ENCODE measurements around the gene CSF2RB.

The CSF2RB gene

GRCh38 chr22:36913427-36914389 lies at the start of gene CSF2RB:
TSS of gene CSF2RB (plus strand) at chr22:36913628. CDS start at chr22:36922208, 8,580 bp downstream.
- DNase-seq (ENCODE audit: low spot score): no peak

DNA sequence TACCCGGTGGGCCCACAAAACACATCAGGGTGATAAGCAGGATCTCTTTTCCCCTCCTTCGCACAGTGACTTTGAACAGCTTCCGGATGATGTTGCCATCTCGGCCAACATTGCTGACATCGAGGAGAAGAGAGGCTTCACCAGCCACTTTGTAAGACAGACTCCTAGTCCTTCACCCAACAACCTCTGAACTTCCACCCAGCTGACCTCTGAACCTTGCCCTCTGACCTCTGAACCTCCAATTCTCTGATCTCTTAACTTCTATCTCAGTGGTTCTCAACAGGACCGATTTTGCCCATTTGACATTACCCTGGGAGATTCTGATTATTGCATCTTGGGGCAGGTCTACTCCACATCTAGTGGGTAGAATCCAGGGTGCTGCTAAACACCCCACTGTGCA lies 49.4 kb upstream of the CSF2RB start:
- DNase-seq (ENCODE audit: low spot score): no peak

DNA sequence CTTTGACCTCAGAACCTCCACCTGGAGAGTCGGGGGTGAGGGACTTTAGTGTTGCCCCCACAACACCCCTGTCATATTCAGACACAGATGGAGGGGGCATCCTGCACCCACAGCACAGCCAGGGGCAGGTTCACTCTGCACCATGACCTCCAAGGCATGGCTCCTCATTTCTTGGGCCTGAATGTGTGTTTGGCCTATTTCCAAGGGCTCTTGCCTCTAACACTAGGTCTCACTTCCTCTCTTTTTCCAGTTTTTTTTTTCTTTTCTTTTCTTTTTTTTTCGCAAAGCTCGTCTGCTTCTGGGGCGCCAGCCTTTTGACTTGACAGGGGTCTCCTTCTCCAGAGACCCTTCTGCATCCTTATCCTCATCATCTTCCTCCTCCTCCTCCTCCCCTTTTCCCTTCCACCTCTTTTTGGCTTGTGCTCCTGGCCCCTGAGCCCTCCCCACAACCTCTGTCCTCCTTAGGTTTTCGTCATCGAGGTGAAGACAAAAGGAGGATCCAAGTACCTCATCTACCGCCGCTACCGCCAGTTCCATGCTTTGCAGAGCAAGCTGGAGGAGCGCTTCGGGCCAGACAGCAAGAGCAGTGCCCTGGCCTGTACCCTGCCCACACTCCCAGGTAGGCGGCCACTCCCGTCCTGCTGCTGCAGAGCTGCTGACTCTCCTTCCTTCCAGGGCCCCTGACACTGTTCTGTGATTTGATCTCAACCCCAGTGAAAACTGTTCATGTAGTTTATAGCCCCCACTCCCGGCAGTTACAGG lies 48.8 kb upstream of the CSF2RB start:
- DNase-seq (ENCODE audit: low spot score): no peak

- DNase-seq (ENCODE audit: low spot score): no peak
These were observed 48.1 kb upstream of the CSF2RB start for GRCh38 chr22:36865346-36865745.

GRCh38 chr22:36867695-36868094 lies 45.7 kb upstream of the CSF2RB start:
- DNase-seq (ENCODE audit: low spot score): no peak

GRCh38 chr22:36868546-36869181 lies 44.8 kb upstream of the CSF2RB start:
- no peak for DNase-seq (ENCODE audit: low spot score)

DNA sequence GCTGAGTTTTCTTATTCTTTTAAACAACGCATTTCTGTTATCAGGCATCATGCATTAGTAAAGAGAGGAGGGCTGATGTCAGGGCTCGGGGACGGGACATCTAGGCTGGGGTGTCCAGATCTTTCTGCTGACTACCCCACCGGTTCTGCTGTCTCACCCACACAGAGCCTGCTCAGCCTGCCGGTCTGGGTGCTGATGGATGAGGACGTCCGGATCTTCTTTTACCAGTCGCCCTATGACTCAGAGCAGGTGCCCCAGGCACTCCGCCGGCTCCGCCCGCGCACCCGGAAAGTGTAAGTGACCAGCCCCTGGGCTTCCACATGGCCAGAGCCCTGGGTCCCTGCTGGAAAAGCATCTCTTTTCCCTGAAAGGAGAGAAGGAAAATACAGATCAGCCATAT lies 43.2 kb upstream of the CSF2RB start:
- DNase-seq (ENCODE audit: low spot score): no peak

GRCh38 chr22:36871669-36872081 lies 41.8 kb upstream of the CSF2RB start:
- DNase-seq (ENCODE audit: low spot score): no peak

DNA sequence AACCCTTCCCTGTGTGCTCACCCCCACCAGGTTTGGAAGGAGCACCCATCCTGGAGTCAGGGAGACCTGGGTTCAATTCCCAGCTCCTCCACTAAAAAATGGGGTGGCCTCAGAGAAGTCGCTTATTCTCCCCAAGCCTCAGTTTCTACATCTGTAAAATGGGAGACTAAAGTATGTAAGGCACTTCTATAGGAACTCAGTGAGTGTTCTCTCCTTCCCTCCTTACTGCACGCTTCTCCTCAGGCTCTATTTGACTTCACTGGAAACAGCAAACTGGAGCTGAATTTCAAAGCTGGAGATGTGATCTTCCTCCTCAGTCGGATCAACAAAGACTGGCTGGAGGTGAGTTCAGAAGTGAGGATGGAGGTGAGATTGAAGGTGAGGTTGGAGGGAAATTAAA lies 41.3 kb upstream of the CSF2RB start:
- DNase-seq (ENCODE audit: low spot score): no peak

DNA sequence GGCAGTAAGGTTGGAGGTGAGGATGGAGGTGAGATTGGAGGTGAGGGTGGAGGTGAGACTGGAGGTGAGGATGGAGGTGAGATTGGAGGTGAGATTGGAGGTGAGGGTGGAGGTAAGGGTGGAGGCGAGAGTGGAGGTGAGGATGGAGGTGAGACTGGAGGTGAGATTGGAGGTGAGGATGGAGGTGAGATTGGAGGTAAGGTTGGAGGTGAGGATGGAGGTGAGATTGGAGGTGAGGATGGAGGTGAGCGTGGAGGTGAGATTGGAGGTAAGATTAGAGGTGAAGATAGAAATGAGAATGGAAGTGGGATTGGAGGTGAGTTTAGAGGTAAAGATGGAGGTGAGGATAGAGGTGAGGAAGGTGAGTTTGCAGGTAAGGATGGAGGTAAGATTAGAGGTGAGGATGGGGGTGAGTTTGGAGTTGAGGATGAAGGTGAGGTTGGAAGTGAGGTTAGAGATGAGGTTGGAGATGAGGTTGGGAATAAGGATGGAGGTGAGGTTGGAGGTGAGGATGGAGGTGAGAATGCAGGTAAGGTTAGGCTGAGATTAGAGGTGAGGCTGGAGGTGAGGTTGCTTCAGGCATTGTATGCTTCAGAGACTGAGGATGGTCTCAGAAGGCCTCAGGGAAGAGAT lies 40.4 kb upstream of the CSF2RB start:
- no peak for DNase-seq (ENCODE audit: low spot score)

- DNase-seq (ENCODE audit: low spot score): peak; percentile 14
These were observed 39.7 kb upstream of the CSF2RB start for GRCh38 chr22:36873614-36874308.

DNA sequence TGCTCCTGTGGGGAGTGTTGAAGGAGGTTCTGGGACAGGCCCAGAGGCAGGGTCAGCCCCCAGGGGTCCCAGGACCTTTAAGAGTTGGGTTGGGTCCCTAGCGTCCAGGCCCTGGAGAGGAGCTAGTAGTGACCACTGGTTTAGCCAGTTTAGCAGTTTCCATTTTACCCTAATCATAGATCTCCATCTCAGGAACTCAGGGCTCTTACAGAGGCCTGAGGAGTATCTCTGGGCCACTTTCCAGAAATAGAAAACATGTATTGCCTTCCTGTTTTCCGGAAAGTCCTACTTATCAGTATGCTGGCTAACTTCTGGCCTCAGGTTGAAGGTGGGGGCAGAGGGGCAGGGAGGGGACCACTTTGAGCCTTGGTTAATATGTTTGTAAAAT lies 39.1 kb upstream of the CSF2RB start:
- no peak for DNase-seq (ENCODE audit: low spot score)

DNA sequence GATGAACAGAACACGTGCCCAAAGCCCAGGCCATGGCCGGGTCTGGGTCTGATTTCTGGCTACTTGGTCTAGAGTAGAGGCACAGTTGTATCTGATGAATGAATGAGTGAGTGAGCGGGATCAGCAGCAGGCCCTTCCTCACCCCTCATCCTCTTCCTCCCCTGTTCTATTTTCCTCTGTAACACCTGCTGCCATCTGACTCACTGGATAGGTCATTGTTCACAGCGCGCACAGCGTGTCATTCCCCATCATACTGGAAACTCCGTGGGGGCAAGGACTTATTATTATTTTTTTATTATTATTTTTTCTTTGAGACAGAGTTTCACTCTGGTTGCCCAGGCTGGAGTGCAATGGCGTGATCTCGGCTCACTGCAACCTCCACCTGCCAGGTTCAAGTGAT lies 38.7 kb upstream of the CSF2RB start:
- no peak for DNase-seq (ENCODE audit: low spot score)

- DNase-seq (ENCODE audit: low spot score): no peak
These were observed 37.7 kb upstream of the CSF2RB start for GRCh38 chr22:36875741-36876140.

DNA sequence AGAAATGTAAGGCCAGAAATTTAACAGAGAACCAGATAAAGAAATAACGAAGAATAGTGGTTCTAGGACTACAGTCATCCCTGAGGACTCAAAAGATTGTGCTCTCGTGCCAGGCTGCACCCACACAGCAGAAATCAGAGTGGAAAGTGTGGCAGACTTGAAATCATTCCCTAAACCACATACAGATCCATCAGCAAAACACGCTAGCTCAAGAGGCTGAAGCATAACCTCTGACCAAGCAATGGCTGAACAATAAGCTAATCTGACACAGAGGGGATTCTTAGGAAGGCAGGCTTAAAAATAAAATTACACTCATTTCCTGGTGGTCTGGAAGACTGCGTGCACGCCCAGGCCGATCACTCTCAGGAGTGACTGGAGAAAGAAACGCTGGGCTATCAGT lies 33.7 kb upstream of the CSF2RB start:
- no peak for DNase-seq (ENCODE audit: low spot score)

DNA sequence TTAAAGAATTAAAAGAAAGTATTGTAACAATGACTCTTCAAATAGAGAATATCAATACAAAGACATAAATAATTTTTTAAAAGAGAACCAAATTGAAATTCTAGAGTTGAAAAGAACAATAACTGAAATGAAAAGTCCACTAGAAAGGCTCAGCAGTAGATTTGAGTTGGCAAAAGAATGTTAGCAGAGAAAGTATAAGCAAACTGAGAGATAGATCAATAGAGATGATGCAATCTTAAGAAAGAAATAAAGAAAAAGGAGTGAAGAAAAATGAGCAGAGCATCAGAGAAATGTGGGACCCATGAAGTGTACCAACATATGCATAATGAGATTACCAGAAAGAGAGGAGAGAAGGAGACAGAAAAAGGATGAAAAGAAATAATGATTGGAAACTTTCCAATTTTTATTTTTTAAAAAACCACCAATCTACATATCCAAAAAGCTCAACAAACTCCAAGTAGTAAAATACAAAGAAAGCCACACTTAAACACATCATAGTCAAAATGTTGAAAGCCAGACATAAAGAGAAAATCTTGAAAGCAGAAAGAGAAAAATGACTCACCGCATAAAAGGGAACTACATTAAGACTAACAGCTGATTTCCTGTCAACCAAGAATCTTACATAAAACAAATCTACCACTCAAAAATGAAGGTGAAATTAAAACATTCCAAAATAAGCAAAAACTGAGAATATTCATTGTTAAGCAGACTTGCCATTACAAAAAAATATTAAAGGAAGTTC lies 31.8 kb upstream of the CSF2RB start:
- DNase-seq (ENCODE audit: low spot score): no peak

DNA sequence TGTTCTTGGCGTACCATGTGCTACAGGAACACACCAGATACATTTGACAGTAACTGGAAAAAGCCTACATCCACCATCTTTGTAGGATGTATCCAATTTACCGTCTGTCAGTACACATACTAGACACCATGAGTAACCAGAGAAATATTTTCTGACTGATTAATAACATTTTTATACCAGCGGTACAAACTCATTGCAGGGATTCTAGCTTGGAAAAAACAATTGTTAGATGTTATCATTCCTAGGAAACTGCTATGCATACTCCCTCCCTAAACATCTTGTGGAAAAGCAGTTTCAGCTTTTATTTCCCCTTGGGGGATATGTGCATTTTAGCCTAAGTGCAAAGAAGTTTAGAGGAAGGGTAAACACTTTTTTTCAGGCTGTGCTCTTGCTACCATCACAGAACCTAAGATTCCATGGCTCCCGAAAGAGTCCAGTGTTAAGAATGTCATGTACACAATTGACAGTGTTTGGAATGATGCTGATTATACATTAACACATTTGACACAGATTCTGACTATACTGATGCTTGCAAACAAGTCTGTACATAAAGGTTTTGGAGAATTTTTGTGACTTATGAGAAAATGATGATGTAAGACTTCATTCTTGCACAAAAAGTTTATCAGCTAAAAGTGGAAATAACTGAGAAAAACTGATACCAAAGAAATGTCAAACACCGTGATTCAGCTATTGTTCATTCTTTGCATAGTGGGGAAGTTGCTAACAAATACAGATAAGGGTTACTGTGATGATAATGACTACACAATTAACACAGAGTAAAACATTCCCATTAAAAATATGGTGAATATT lies 28.9 kb upstream of the CSF2RB start:
- no peak for DNase-seq (ENCODE audit: low spot score)

DNA sequence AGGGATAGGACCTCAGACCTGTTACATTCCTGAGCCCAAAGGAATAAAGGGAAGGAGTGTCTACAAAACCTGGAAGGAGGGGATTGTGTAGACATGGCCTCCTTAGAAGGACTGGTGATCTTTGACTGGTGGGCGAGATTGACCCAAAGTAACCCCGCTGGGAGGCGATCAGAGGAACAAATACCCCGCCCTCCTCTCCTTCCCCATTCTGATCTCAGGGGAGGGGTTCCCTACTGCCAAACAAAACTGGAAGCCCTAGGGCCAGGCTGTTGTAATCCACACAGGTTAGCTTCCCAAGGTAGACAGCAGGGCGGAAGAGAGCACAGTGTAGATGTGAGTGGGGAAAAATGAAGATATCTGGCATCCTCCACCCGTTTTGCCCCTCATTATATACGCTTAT lies 28.0 kb upstream of the CSF2RB start:
- DNase-seq (ENCODE audit: low spot score): no peak

DNA sequence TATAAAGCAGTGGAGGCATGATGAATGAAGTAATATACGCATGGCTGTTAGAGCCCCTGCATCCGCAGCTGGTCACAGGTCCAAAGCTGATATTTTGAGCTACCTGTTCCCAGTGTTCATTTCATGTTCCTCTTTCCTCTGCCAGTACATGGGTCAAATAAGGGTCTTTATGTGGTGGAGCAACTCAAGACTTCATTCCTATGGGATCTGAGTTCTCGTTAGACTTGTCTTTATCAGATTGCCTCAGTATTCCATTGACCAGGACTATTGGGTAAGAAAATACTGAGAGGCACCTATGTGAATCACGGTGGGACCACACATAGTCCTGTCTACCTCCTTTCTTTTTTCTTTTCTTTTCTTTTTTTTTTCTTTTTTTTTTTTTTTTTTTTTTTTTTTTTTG lies 27.4 kb upstream of the CSF2RB start:
- DNase-seq (ENCODE audit: low spot score): no peak

DNA sequence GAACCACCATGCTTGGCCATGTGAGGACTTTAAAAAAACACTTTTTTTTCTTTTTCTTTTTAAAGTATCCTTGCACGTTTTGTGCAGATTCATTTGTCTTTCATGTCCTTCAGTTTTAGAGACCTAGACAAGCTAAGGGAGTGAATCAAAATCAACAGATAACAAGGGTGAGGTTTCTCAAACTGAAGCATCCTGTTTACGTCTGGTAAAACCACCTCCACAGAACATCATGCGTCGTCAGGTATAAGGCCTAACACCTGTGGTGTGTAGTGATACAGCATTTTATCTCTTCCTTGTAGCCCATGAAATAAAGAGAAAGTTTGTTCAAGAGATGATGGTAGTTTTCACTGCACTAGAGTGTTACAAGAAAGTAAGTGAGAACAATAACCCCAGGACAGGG lies 26.3 kb upstream of the CSF2RB start:
- no peak for DNase-seq (ENCODE audit: low spot score)

Data from hematopoietic multipotent progenitor cell treated with erythropoietin and hydrocortisone succinate and interleukin-3 and kit ligand, for 17 days (in vitro differentiated cells).